ENCODE measurements around the gene RAB14. TPM values are rescaled to one million over a fixed set of nuclear protein-coding genes. Genes with fewer than 3 reads are reported as not detected.

The RAB14 gene
- total RNA-seq, 6 donors from 2014 or later, result 21.3 to 90.8 (median 77.4) TPM

- H3K27me3 ChIP-seq, result no peaks in the 10 kb centered on the region
- no peaks in the 10 kb centered on the region for H3K9me3 ChIP-seq
- H3K36me3 ChIP-seq, result peaks cover 9 to 100% (median 80%) of the 10 kb centered on the region in 4 donors
- DNase-seq, result no peak
- 95 to 98% methylated on average over 2 of the region's 2 CpGs for WGBS, 2 donors
- TF ChIP-seq POLR2AphosphoS5 (IDR thresholded peaks at IDR 0.05) (no peak), CTCF (IDR thresholded peaks at IDR 0.05) (no peak), POLR2A (IDR thresholded peaks at IDR 0.05) (no peak), EP300 (IDR thresholded peaks at IDR 0.05) (no peak)
- H3K4me1 ChIP-seq, result no peaks in the 10 kb centered on the region
- no peak overlapping the region for H3K27ac ChIP-seq
- no peak for ATAC-seq (ENCODE audit: low FRiP score in 2 of 2)
- no peak overlapping the region for H3K4me3 ChIP-seq
Measured at GRCh38 chr9:121144482-121144881, 57.2 kb downstream of the RAB14 start.

GRCh38 chr9:121143771-121144170, 57.9 kb downstream of the RAB14 start:
- Histone ChIP-seq H3K27me3 (no peaks in the 10 kb centered on the region), H3K4me1 (no peaks in the 10 kb centered on the region), H3K9me3 (no peaks in the 10 kb centered on the region), H3K36me3 (peaks cover 14 to 100% (median 75%) of the 10 kb centered on the region in 4 donors), H3K27ac (no peak overlapping the region), H3K4me3 (no peak overlapping the region)
- TF ChIP-seq POLR2AphosphoS5 (IDR thresholded peaks at IDR 0.05) (no peak), CTCF (IDR thresholded peaks at IDR 0.05) (no peak), EP300 (IDR thresholded peaks at IDR 0.05) (no peak), POLR2A (IDR thresholded peaks at IDR 0.05) (no peak)
- ATAC-seq (ENCODE audit: low FRiP score in 2 of 2), result no peak
- DNase-seq, result no peak
- WGBS, 2 donors, result 98 to 99% methylated on average over 2 of the region's 2 CpGs

- no peaks in the 10 kb centered on the region for H3K27me3 ChIP-seq
- ATAC-seq (ENCODE audit: low FRiP score in 2 of 2) (no peak), DNase-seq (no peak)
- H3K9me3 ChIP-seq, result no peaks in the 10 kb centered on the region
- TF ChIP-seq POLR2A (IDR thresholded peaks at IDR 0.05), result no peak
- TF ChIP-seq CTCF (IDR thresholded peaks at IDR 0.05), result no peak
- no peak for TF ChIP-seq EP300 (IDR thresholded peaks at IDR 0.05)
- TF ChIP-seq POLR2AphosphoS5 (IDR thresholded peaks at IDR 0.05), result no peak
- H3K4me3 ChIP-seq, result no peak overlapping the region
- H3K27ac ChIP-seq, result no peak overlapping the region
- H3K4me1 ChIP-seq, result no peaks in the 10 kb centered on the region
- WGBS, 2 donors, result 68 to 89% methylated on average over 1 of the region's 1 CpG
- H3K36me3 ChIP-seq, result peaks cover 20 to 90% (median 61%) of the 10 kb centered on the region in 4 donors
Measured at GRCh38 chr9:121141706-121142105, 60.0 kb downstream of the RAB14 start.

GRCh38 chr9:121141306-121141705, 60.4 kb downstream of the RAB14 start:
- 80 to 84% methylated on average over 1 of the region's 1 CpG for WGBS, 2 donors
- Histone ChIP-seq H3K27ac (no peak overlapping the region), H3K4me1 (no peaks in the 10 kb centered on the region), H3K27me3 (no peaks in the 10 kb centered on the region), H3K4me3 (no peak overlapping the region), H3K9me3 (no peaks in the 10 kb centered on the region), H3K36me3 (peaks cover 20 to 86% (median 58%) of the 10 kb centered on the region in 4 donors)
- DNase-seq (no peak), ATAC-seq (ENCODE audit: low FRiP score in 2 of 2) (no peak)
- no peak for TF ChIP-seq POLR2AphosphoS5 (IDR thresholded peaks at IDR 0.05)
- no peak for TF ChIP-seq POLR2A (IDR thresholded peaks at IDR 0.05)
- TF ChIP-seq CTCF (IDR thresholded peaks at IDR 0.05), result no peak
- no peak for TF ChIP-seq EP300 (IDR thresholded peaks at IDR 0.05)

- Histone ChIP-seq H3K27ac (no peak overlapping the region), H3K9me3 (no peaks in the 10 kb centered on the region), H3K4me1 (no peaks in the 10 kb centered on the region), H3K27me3 (no peaks in the 10 kb centered on the region), H3K4me3 (no peak overlapping the region), H3K36me3 (peaks cover 20 to 79% (median 55%) of the 10 kb centered on the region in 4 donors)
- DNase-seq, result no peak
- 94 to 100% methylated on average over 1 of the region's 1 CpG for WGBS, 2 donors
- TF ChIP-seq POLR2AphosphoS5 (IDR thresholded peaks at IDR 0.05) (no peak), CTCF (IDR thresholded peaks at IDR 0.05) (no peak), POLR2A (IDR thresholded peaks at IDR 0.05) (no peak), EP300 (IDR thresholded peaks at IDR 0.05) (no peak)
- ATAC-seq (ENCODE audit: low FRiP score in 2 of 2), result no peak
Measured at GRCh38 chr9:121140162-121140561, 61.5 kb downstream of the RAB14 start.
